HG03565 (cell line): ENCODE measurements around the gene CFL1.

Experiments used
- ATAC-seq: cut with Tn5 transposase; IDR thresholded peaks from one replicate; pipeline ENCODE4 v1.9.1; 2021; ENCODE audit warnings: mild to moderate bottlenecking, moderate library complexity; ENCODE audit not compliant: unreplicated experiment

CFL1 gene

DNA sequence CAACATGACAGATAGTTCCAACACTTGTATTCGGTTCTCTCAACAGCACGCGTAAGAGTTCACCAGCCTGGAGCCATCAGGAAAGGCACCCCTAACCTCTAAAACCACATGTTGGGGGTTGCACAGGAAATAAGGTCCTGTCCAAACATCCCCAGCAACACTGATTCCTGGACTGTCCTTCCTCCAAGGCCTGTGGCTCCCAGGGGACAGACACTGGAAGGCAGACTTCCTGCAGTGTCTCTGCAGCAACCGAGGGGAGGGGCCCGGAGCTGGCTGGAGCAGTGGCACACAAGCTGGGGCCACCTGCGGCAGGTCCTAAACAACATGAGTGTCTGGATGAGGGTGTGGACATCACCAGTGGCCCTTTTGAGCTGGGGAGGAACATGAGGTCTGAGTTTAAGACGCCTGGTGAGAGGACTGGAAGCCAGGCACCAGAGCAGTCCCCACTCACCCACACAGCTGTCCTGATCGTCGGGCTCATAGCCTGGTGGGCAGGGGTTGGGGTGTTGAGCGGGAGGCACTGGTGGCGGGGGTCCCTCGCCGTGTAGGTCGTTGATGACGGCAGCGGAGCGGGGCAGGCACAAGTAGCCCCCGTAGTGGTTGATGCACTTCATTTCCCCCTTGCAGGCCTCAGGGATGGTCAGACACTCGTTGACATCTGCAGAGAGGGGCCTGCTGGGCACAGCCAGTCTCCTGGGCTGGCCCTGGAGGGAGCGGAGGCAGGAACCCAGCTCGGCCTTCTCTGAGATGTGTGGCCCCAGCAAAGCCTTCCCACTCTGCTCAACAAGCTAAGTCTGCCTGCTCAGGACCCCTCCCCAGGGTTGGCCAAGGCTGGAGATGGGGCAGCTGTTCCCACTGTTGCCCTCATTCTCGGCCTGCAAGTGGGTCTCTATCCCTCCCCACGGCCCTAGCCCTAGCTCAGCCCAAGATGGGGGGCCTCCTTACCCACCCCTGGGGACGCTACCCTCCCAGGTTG, 13.0 kb upstream of the CFL1 start:
- no peak for ATAC-seq

- ATAC-seq: no peak
Measured at GRCh38 chr11:65870307-65870658, 12.3 kb upstream of the CFL1 start.

GRCh38 chr11:65869643-65870306, 11.8 kb upstream of the CFL1 start:
- ATAC-seq: no peak

DNA sequence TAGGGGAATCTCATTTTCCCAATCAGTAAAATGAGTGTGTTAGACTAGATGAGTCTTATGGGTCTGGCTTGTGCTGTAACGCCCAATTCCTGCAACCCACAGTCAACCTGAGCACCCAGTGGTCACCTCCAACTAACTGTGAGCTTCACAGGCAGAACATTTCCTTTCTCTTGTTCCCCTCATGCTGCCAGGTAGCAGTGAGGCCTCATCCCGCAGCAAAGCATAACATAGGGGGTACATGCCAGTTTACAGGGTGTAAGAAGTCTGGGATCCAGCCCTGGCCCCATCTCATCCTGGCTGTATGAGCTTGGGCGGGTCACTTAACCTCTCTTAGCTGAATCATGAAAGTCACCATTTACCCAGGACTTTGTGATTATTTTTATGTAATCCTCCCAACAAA, 10.9 kb upstream of the CFL1 start:
- ATAC-seq: no peak

GRCh38 chr11:65868076-65868667, 10.2 kb upstream of the CFL1 start:
- no peak for ATAC-seq

- no peak for ATAC-seq
Measured at GRCh38 chr11:65867284-65868071, 9.5 kb upstream of the CFL1 start.

GRCh38 chr11:65866509-65867283, 8.7 kb upstream of the CFL1 start:
- ATAC-seq: no peak

- ATAC-seq: no peak
Measured at GRCh38 chr11:65865550-65866172, 7.7 kb upstream of the CFL1 start.

DNA sequence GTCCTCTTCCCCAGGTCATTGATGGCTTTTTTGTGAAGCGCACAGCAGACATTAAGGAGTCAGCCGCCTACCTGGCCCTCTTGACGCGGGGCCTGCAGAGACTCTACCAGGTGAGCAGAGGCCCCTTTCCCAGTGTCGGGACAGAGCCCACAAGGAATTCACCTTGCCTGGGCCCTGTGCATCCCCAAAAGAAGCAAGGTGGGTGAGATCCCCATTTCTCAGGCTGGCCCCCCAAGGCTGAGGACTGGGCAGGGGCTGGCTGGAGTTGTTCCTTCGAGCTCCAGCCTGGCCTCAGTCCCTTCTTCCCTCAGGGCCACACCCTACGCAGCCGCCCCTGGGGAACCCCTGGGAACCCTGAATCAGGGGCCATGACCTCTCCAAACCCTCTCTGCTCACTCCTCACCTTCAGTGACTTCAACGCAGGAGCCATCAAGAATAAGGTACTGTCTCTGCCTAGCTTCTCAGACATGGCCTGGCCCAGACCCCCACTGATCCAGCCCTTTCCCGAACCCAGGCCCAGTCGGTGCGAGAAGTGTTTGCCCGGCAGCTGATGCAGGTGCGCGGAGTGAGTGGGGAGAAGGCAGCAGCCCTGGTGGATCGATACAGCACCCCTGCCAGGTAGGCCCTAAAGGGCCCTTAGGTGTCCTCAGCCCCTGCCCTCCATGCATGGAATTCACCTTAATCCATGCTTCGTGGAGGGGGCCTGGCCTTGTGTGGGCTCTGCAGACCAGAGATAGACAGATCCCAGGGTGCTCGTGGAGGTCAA, 6.9 kb upstream of the CFL1 start:
- ATAC-seq: no peak

GRCh38 chr11:65863889-65864705, 6.1 kb upstream of the CFL1 start:
- ATAC-seq: no peak

DNA sequence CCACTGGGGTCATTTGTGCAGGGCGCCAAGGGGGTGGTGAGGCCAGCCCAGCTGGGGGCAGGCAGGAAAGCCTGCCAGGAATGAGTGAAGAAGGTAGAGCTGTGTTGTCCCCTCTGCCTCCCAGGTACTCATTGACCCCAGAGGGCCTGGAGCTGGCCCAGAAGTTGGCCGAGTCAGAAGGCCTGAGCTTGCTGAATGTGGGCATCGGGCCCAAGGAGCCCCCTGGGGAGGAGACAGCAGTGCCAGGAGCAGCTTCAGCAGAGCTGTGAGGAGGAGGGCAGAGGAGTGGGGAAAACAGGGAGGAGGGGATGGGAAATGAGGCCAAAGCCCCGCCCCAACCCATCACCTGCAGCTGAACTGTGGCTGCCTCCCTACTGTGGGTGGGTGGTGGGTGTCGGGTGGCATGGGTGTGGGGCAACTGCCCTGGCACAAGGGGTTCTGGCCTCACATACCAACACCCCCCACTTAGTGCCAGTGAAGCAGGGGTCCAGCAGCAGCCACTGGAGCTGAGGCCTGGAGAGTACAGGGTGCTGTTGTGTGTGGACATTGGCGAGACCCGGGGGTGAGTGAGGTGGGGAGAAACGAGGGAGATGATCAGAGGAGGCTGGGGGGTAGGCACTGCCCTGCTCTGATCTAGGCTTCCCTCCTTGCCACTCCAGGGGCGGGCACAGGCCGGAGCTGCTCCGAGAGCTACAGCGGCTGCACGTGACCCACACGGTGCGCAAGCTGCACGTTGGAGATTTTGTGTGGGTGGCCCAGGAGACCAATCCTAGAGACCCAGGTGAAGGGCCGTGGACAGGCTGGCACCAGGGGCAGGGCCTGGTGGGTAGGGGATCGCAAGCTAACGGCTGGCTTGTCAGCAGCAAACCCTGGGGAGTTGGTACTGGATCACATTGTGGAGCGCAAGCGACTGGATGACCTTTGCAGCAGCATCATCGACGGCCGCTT, 5.2 kb upstream of the CFL1 start:
- ATAC-seq: no peak

DNA sequence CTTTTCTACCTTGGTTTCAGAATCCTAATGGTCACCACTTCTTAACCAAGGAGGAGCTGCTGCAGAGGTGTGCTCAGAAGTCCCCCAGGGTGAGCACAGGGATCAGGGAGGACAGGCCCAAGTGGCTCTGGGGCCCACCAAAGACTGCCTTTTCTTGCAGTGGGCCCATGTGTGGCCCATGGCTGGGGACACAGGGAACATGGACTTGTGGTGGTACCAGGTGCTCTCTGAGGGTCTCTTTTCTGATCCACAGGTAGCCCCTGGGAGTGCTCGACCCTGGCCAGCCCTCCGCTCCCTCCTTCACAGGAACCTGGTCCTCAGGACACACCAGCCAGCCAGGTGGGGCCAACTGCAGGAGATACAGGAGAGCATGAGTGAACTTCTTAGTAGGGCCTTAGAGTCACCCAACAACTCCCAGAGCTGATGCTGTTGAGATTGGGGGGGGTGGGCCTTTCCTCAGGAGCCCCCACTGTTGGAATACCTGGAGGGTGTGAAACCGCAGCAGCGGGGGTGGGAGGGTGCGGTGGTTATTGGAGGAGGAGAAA, 4.3 kb upstream of the CFL1 start:
- ATAC-seq: no peak

- no peak for ATAC-seq
Measured at GRCh38 chr11:65861533-65862183, 3.7 kb upstream of the CFL1 start.

DNA sequence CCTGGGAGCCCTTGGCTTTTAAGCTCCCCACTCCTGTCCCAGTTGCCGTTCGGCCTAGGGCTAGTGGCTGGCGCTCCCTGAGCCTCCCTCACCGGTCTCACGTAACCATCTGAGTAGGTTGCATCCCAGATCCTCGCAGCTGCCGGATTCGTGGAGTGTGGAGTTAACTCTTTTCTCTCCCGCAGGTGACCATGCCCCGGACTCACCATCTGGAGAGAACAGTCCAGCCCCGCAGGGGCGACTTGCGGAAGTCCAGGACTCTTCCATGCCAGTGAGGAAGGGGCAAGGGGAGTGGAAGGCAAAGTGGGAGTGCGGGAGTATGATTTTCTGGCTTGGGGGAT, 3.2 kb upstream of the CFL1 start:
- no peak for ATAC-seq

DNA sequence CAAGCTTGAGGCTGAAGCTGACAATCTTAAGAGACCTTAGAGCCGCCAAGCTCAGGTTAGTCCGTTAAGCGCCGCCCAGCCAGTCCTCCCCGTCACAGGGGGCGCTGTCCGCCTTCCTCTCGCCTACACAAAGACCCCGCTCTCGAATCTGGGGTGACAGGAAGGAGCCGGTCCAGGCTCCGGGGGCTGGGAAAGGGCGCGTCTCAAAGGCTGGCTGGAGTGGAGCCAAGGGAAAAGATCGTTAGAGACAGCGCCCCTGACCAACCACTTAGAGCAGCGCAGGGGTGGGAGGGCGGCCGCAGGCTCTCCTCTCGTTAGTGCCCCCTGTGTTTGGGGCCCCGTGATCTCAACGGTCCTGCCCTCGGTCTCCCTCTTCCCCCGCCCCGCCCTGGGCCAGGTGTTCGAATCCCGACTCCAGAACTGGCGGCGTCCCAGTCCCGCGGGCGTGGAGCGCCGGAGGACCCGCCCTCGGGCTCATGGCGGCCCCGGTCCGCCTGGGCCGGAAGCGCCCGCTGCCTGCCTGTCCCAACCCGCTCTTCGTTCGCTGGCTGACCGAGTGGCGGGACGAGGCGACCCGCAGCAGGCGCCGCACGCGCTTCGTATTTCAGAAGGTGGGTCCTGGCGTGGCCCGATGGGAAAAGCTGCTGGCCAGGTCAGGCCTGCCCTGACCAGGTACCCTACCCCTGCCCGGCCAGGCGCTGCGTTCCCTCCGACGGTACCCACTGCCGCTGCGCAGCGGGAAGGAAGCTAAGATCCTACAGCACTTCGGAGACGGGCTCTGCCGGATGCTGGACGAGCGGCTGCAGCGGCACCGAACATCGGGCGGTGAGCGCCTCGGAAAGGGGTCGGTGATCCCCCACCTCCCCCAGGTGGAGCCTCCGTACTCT, 2.5 kb upstream of the CFL1 start, which contains the start of gene MUS81:
TSS of gene MUS81 (plus strand) at position 156 of the 887 bp plus-strand sequence. CDS start at position 477, 321 bp downstream.
- ATAC-seq: no peak
